GM23248 (cell line): ENCODE measurements around the gene AQP12A.

Experiments
- EZH2 ChIP-seq: fragments of 200-600 bp; sonication (generic); IDR thresholded peaks from 2 replicates; pipeline ENCODE4 v1.6.1; 2018; ENCODE audit warnings: antibody characterized with exemption, mild to moderate bottlenecking; ENCODE audit not compliant: insufficient read depth, poor library complexity, severe bottlenecking
- EZH2phosphoT487 ChIP-seq: fragments of 200-600 bp; sonication (generic); IDR thresholded peaks from 2 replicates; pipeline ENCODE4 v1.6.1; 2018; ENCODE audit warnings: antibody characterized with exemption, moderate library complexity, mild to moderate bottlenecking, low read depth; ENCODE audit not compliant: insufficient read depth

DNA sequence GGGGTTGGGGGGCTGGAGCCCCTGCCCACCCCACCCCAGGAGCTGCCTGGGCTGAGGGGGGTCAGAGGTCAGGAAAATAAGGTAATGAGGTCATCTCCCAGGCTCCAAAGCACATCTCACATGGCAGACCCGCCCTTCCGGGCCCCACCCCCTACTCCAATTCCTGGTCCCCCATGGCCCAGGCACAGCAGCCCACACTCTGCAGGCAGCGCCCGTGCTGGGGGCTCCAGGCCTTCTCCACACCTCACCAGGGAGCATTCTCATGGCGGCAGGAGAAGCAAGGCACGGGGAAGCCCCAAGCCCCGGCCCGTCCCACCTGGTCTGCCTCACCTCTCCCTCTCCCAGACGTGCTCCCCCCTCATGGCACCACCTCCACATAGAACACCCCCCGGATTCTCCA is 43.8 kb downstream of the AQP12A start:
- TF ChIP-seq EZH2phosphoT487 (no peak), EZH2 (no peak)
